Measurements from ENCODE around the gene FAM111A. TPM values are rescaled to one million over a fixed set of nuclear protein-coding genes. Genes with fewer than 3 reads are reported as not detected.

Gene FAM111A
- total and polyA plus RNA-seq, 10 of the 15 experiments (the other 5 are each of a cell fraction or from before 2014, with no cell fraction given): 26.6 to 95.0 (median 67.5) TPM

Other genes starting within 250 kb of the FAM111A start
- not detected in 2 replicates for gene GLYATL1, start 203.4 kb upstream of the FAM111A start, total RNA-seq (2014; rRNA removed)
- gene GLYATL1, start 203.4 kb upstream of the FAM111A start, total RNA-seq (2014; rRNA removed; fragmentation: Illumina TruSeq; extraction: Trizol): not detected in 2 replicates
- gene GLYATL1, start 203.4 kb upstream of the FAM111A start, total RNA-seq (2021): not detected in 2 replicates
- gene GLYATL1, start 203.4 kb upstream of the FAM111A start, polyA plus RNA-seq (2011; rRNA removed): not detected in 2 replicates
- not detected in 2 replicates for gene GLYATL1, start 203.4 kb upstream of the FAM111A start, polyA plus RNA-seq (2014; fragmentation: Illumina TruSeq; extraction: Trizol)
- gene GLYATL1, start 203.4 kb upstream of the FAM111A start, polyA plus RNA-seq (2014; fragmentation: Nextera tagmentation; extraction: Ambion mirVana): not detected
- not detected in 2 replicates for gene GLYATL1, start 203.4 kb upstream of the FAM111A start, polyA plus RNA-seq (2014; rRNA removed)
- not detected for gene GLYATL1, start 203.4 kb upstream of the FAM111A start, polyA plus RNA-seq (2016; fragmentation: Nextera tagmentation; extraction: Ambion mirVana)
- gene GLYATL1B, start 56.5 kb upstream of the FAM111A start, total RNA-seq (2014; rRNA removed): 0.16 TPM in 1 of 2 replicates, not detected in the other
- 0.18 TPM in 1 of 2 replicates, not detected in the other for gene GLYATL1B, start 56.5 kb upstream of the FAM111A start, total RNA-seq (2014; rRNA removed; fragmentation: Illumina TruSeq; extraction: Trizol)
- gene GLYATL1B, start 56.5 kb upstream of the FAM111A start, total RNA-seq (2021): not detected in 2 replicates
- 0.10 and 0.13 TPM in 2 replicates for gene GLYATL1B, start 56.5 kb upstream of the FAM111A start, polyA plus RNA-seq (2011; rRNA removed)
- gene GLYATL1B, start 56.5 kb upstream of the FAM111A start, polyA plus RNA-seq (2014; fragmentation: Illumina TruSeq; extraction: Trizol): 0.78 TPM in 1 of 2 replicates, not detected in the other
- under 1 TPM; 0.11 to 0.29 TPM for gene GLYATL1B, start 56.5 kb upstream of the FAM111A start, polyA plus RNA-seq (2014; fragmentation: Nextera tagmentation; extraction: Ambion mirVana)
- gene GLYATL1B, start 56.5 kb upstream of the FAM111A start, polyA plus RNA-seq (2014; rRNA removed): not detected in 2 replicates
- 1 to 10 TPM; 1.2 to 1.7 TPM for gene GLYATL1B, start 56.5 kb upstream of the FAM111A start, polyA plus RNA-seq (2016; fragmentation: Nextera tagmentation; extraction: Ambion mirVana)
- gene FAM111B, start 35.6 kb upstream of the FAM111A start, total RNA-seq (2014; rRNA removed): 53.4 and 59.7 TPM in 2 replicates
- 76.6 and 76.7 TPM in 2 replicates for gene FAM111B, start 35.6 kb upstream of the FAM111A start, total RNA-seq (2014; rRNA removed; fragmentation: Illumina TruSeq; extraction: Trizol)
- 52.0 and 58.9 TPM in 2 replicates for gene FAM111B, start 35.6 kb upstream of the FAM111A start, total RNA-seq (2021)
- 35.9 and 59.7 TPM in 2 replicates for gene FAM111B, start 35.6 kb upstream of the FAM111A start, polyA plus RNA-seq (2011; rRNA removed)
- gene FAM111B, start 35.6 kb upstream of the FAM111A start, polyA plus RNA-seq (2014; fragmentation: Illumina TruSeq; extraction: Trizol): 79.5 and 94.6 TPM in 2 replicates
- gene FAM111B, start 35.6 kb upstream of the FAM111A start, polyA plus RNA-seq (2014; fragmentation: Nextera tagmentation; extraction: Ambion mirVana): 10 to 100 TPM; 42.0 to 65.3 TPM
- 35.8 and 42.2 TPM in 2 replicates for gene FAM111B, start 35.6 kb upstream of the FAM111A start, polyA plus RNA-seq (2014; rRNA removed)
- 10 to 100 TPM; 96.3 to 97.2 TPM for gene FAM111B, start 35.6 kb upstream of the FAM111A start, polyA plus RNA-seq (2016; fragmentation: Nextera tagmentation; extraction: Ambion mirVana)
- gene DTX4, start 29.3 kb downstream of the FAM111A start, total RNA-seq (2014; rRNA removed): 11.9 and 14.2 TPM in 2 replicates
- 8.7 and 10.3 TPM in 2 replicates for gene DTX4, start 29.3 kb downstream of the FAM111A start, total RNA-seq (2014; rRNA removed; fragmentation: Illumina TruSeq; extraction: Trizol)
- 25.8 and 27.9 TPM in 2 replicates for gene DTX4, start 29.3 kb downstream of the FAM111A start, total RNA-seq (2021)
- gene DTX4, start 29.3 kb downstream of the FAM111A start, polyA plus RNA-seq (2011; rRNA removed): 10.6 and 17.4 TPM in 2 replicates
- gene DTX4, start 29.3 kb downstream of the FAM111A start, polyA plus RNA-seq (2014; fragmentation: Illumina TruSeq; extraction: Trizol): 19.4 TPM in 2 replicates
- gene DTX4, start 29.3 kb downstream of the FAM111A start, polyA plus RNA-seq (2014; fragmentation: Nextera tagmentation; extraction: Ambion mirVana): 1 to 10 TPM; 5.9 to 6.9 TPM
- 10.6 and 11.2 TPM in 2 replicates for gene DTX4, start 29.3 kb downstream of the FAM111A start, polyA plus RNA-seq (2014; rRNA removed)
- 1 to 10 TPM; 3.8 to 6.3 TPM for gene DTX4, start 29.3 kb downstream of the FAM111A start, polyA plus RNA-seq (2016; fragmentation: Nextera tagmentation; extraction: Ambion mirVana)
- gene MPEG1, start 70.1 kb downstream of the FAM111A start, total RNA-seq (2014; rRNA removed): 14.6 and 15.4 TPM in 2 replicates
- gene MPEG1, start 70.1 kb downstream of the FAM111A start, total RNA-seq (2014; rRNA removed; fragmentation: Illumina TruSeq; extraction: Trizol): 13.5 and 14.4 TPM in 2 replicates
- 10.7 and 12.3 TPM in 2 replicates for gene MPEG1, start 70.1 kb downstream of the FAM111A start, total RNA-seq (2021)
- gene MPEG1, start 70.1 kb downstream of the FAM111A start, polyA plus RNA-seq (2011; rRNA removed): 0.03 TPM in 1 of 2 replicates, not detected in the other
- 14.2 and 15.6 TPM in 2 replicates for gene MPEG1, start 70.1 kb downstream of the FAM111A start, polyA plus RNA-seq (2014; fragmentation: Illumina TruSeq; extraction: Trizol)
- gene MPEG1, start 70.1 kb downstream of the FAM111A start, polyA plus RNA-seq (2014; fragmentation: Nextera tagmentation; extraction: Ambion mirVana): 1 to 10 TPM; 2.0 to 2.1 TPM
- 10.4 and 11.7 TPM in 2 replicates for gene MPEG1, start 70.1 kb downstream of the FAM111A start, polyA plus RNA-seq (2014; rRNA removed)
- 1 to 10 TPM; 1.3 to 2.5 TPM for gene MPEG1, start 70.1 kb downstream of the FAM111A start, polyA plus RNA-seq (2016; fragmentation: Nextera tagmentation; extraction: Ambion mirVana)
- gene OR5AN1, start 216.0 kb downstream of the FAM111A start, total RNA-seq (2014; rRNA removed): not detected in 2 replicates
- not detected in 2 replicates for gene OR5AN1, start 216.0 kb downstream of the FAM111A start, total RNA-seq (2014; rRNA removed; fragmentation: Illumina TruSeq; extraction: Trizol)
- not detected in 2 replicates for gene OR5AN1, start 216.0 kb downstream of the FAM111A start, total RNA-seq (2021)
- not detected in 2 replicates for gene OR5AN1, start 216.0 kb downstream of the FAM111A start, polyA plus RNA-seq (2011; rRNA removed)
- not detected in 2 replicates for gene OR5AN1, start 216.0 kb downstream of the FAM111A start, polyA plus RNA-seq (2014; fragmentation: Illumina TruSeq; extraction: Trizol)
- not detected for gene OR5AN1, start 216.0 kb downstream of the FAM111A start, polyA plus RNA-seq (2014; fragmentation: Nextera tagmentation; extraction: Ambion mirVana)
- not detected in 2 replicates for gene OR5AN1, start 216.0 kb downstream of the FAM111A start, polyA plus RNA-seq (2014; rRNA removed)
- not detected for gene OR5AN1, start 216.0 kb downstream of the FAM111A start, polyA plus RNA-seq (2016; fragmentation: Nextera tagmentation; extraction: Ambion mirVana)

Data from GM12878 (cell line).